NCI-H748 (cell line): Measurements from ENCODE around the gene ANKRD33B.
A peak's percentile ranks its signal among the peaks of the same experiment; 100 is the strongest.

Experiments used
- DNase-seq: peaks from one replicate; lab custom pipeline; 2025; ENCODE audit not compliant: unreplicated experiment; lab: John Stamatoyannopoulos, UW

The ANKRD33B gene

GRCh38 chr5:10653751-10654400 lies 90.0 kb downstream of the ANKRD33B start:
- no peak for DNase-seq

GRCh38 chr5:10654566-10654965 lies 90.7 kb downstream of the ANKRD33B start:
- DNase-seq: no peak

GRCh38 chr5:10655161-10655971 lies 91.5 kb downstream of the ANKRD33B start:
- DNase-seq: peak; percentile 73

DNA sequence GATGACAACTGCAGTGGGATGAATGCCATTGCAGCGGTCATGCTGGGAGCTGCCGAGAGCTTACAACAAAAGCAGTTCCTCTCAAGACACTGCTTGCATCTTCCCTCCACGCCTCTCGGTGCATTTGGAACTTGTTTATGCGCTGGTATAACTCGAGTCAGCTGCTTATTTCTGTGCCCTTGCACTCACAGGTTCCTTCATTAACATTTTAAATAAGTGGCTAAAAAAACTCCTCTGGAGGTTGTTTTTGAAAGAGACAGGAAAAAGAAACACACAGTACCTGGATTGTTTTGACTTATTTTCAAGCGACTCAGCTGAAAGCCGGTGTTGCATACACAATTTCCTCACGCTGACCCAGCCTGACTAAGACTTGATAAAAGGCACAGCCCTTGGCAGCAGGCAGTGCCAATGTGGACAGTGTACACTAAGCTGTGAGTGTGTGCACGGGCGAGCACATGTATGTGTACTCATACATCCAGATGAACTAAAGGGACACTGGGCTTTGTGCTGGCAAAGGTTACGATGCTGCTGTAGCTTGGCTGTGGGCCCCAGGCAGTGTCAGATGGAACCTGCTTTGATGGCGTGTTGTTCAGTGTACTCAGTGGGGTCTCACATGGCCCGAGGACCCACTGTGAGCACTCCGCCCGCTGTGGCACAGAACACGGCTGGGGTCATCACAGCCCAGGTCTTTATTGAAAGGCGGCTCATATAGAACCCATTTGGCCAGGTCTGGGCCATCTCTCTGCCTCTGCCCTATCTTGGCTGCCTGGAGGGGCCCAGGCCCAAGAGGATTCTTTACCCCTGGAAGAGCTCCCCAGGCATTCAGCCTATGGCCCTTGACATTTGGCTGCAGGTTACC lies 92.3 kb downstream of the ANKRD33B start:
- DNase-seq: no peak

- no peak for DNase-seq
Observed at GRCh38 chr5:10658265-10658664, 94.4 kb downstream of the ANKRD33B start.

GRCh38 chr5:10660135-10660534 lies 96.3 kb downstream of the ANKRD33B start:
- no peak for DNase-seq

DNA sequence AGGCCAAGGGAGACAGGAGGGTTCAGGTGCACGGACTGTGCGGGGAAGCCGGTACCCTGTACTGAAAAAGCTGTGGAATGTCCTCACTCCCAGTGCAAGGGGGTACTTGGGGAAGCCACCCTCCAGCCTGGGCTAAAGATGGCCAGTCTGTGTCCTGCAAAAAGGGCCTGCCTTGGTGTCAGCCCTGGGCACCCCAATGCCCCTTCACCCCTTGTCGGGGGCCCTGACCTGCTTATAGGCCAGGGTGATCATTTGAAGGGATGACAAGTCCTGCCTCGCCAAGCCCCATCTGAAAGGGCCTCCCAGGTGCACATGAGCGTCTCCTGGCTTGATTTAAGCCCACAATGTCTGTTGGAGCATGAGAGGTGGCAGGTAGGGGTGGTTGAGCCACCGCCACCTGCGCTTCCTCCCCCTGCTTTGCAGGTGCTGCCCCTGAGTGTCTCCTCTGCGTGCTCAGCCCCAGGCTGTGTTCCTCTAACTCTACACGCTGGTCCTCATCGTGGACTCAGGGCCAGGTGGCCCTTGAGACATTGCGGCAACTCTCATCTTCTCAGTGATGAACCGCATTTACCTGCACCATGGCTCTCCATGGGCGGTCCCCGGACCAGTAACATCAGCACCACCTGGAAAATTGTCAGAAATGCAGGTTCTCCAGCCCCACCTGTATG lies 97.0 kb downstream of the ANKRD33B start:
- no peak for DNase-seq

DNA sequence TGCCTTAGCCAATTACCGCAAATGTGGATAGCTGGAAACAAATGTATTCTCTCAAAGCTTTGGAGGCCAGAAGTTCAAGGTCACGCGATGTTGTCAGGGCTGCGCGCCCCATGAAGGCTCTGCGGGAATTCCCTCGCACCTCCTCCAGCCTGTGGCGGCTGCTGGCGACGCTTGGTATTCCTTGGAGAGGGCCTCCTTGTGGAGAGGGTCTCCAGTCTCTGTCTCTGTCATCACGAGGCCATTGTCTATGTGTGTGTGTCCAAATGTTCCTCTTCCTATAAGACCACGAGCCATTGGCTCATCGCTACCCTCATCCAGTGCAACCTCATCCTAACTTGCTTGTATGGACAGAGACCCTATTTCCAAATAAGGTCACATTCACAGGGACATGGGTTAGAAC lies 97.5 kb downstream of the ANKRD33B start:
- no peak for DNase-seq

GRCh38 chr5:10662083-10662482 lies 98.2 kb downstream of the ANKRD33B start:
- no peak for DNase-seq

DNA sequence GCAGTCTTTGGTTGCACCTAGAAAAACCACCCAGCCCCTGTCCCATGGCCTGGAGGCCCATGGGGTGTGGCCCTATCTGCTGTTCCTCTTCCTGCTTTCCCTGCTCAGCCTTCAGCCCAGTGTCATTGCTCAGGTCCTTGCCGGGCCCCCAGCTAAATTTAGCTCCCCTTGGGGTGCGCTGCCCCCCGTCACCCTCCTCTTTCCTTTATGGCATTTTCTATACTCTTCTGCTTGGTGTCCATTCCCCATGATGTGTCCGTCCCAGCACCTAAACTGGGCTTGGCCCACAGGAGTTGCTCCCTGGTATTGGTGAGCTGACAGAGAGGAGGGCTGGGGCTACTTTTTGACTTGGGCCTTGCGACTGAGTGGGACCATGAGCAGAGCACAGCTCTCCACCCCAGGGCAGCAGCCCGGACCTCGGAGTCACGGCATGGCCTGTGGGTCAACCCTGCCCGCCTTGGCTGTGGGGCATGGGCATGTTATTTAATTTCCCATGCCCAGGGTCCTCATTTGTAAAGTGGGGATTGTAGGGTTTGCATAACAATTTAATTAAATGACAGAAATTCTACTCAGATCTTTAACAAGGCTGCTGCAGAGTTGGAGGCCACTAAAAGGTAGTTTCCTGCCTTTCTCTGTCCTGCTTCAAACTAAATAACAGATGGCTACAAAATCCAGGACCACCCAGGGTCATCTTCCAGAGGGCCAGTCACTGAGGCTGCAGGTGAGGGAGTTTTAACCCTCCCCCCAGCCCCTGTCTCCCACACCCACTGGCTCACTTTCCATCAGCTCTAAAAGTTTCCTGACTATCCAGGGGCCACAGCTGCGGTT lies 99.0 kb downstream of the ANKRD33B start:
- no peak for DNase-seq

DNA sequence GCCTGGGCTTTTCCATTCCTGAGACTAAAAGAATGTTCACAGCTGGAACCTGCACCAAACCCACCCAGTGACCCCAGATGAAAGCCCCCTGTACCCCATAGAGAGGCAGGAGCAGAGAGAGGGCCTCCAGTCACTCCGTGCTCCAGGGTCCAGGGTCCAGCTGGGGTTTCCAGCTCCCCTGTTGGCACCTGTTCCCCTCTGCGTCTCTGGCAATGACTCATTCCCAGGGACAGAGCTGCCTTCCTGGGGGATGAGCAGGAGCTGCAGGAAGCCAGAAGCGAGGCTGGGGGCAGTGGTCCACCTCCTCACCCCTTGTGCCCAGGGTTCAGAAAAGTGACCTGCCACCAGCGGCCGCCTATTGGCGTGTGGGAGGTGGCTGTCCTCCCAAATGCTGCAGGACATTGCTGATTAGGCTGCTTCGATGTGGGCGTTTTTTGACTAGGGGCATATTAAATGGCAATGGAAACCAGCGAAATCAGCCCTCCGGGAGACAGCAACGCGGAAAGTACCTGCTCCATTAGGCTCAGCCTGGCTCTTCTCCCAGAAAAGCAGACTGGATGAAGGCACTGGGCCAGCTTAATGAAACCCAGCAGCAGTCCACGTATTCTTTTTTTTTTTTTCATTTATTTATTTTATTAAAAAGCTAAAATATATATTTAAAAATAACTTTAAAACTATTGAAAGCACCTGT lies 99.8 kb downstream of the ANKRD33B start:
- DNase-seq: no peak

DNA sequence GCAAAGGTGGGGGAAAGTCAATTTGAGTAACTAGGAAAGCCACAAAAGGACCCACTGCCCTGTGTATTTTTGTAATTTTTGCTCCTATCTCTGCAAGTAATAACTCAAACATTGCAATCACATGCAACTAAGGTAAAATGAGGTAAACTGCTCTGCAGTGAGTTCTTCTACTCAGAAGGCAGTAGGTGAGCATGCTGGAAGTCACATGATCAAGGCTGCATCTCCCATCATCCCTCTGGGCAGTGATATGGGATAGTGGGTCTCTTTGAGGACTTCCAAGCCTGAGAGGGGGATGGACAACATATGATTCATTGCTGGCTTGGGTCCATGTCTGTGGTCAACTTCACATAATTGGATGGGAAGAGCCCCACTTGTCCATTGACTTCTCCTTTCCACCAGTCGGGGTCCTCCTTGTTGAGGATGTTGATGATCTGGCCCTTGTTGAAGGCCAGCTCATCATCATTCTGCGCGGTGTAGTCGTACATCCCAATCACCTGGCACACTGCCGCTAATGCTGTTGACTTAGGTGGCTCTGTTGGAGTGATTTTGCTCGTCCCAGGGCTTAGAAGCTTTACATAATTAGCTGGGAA lies 100.4 kb downstream of the ANKRD33B start:
- peak; percentile 48 for DNase-seq

DNA sequence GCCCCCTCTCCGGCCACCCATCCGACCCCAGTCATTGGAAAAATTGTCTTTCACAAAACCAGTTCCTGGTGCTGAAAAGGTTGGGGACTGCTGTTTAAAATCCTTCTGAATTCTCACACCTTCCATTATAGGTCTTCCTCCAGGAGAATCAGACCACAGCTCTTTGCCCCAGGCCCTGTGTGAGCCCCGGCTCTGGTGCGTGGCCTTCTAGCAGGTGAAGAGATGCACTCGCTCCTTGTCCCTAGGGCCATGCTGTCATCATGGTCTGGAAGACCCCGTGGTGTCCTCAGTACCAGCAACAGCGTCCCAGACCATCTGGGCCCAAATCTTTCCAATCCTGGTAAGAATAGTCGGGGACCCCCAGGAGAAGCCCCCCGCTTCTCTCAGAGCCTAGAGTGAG lies 101.9 kb downstream of the ANKRD33B start:
- no peak for DNase-seq

DNA sequence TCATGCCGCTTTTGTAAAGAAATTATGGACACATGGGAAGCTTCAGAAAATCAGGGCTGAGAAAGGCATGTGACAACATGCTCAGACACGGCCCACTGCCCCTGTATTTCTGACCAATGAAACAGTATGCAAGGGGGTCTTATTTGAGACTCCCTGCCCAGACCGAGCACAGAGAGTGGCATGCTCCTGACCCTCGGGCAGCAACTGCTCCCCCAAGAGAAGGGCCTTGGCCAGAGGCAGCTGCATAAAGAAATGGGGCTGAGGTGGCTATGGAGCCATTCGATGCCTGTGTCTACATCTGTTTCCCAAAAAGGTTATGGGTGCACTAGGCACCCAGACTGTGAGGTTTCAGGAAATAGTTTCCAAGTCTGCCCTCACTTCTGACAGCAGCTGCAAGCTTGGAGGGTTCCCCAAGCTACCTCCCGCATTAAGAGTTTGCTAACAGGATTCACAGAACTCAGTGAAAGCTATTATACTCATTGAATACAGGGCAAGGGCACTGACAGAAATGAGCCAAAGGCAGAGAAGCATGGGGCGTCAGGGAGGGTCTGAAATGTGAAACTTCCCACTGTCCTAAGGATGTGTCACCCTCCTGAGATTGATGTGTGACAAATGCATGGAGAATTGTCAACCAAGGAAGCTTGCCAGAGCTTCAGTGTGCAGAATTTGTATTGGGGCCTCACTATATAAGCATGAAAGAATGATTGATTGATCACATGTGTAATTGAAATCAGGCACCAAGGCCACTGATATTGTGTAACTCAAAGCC lies 102.8 kb downstream of the ANKRD33B start:
- no peak for DNase-seq

- no peak for DNase-seq
Observed at GRCh38 chr5:10667431-10668057, 103.7 kb downstream of the ANKRD33B start.

DNA sequence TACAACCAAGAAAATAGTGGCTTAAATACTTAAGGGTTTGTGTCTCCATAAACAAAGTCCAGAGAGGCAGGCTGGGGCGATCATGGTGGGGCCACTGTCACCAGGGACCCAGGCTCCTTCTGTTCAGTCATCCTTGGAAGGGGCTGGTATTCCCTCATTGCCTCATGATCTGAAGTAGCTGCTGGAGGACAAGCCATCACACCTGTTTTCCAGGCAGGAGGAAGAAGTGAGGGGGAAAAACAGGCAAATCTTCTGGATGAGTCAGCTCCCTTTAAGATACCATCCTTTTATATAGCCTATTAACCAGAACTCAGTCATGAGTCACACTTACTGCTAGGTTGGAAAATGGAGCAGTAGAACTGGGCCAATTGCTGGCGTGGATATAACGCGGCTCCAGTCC lies 104.8 kb downstream of the ANKRD33B start:
- no peak for DNase-seq

DNA sequence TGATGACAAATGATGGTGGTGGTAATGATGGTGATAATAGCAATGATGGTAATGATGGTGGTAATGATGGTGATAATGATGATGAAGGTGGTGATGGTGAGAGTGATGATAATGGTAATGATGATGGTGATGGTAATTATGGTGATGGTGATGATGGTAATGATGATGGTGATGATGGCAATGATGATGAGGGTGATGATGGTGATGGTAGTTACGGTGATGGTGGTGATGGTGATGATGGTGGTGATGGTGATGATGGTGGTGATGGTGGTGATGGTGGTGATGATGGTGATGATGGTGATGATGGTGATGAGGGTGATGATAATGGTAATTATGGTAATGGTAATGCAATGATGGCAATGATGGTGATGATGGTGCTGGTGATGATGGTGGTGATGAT lies 106.1 kb downstream of the ANKRD33B start:
- DNase-seq: no peak
